Heart left ventricle (tissue), 13 donors: Measurements from ENCODE around the gene PDGFD.

Source experiments
- POLR2A ChIP-seq, 2 donors: fragments of 450-650 bp; IDR thresholded peaks; one replicate each; pipeline ENCODE4 v1.6.1; 2017; ENCODE audit warnings: antibody characterized with exemption in 2 of 2, mild to moderate bottlenecking in 2 of 2, moderate library complexity in 2 of 2
- TF ChIP-seq, protein P1 (sequence below), 12 donors: fragments of 200-600 bp; sonication (generic) in 4 of 12; IDR thresholded peaks; one replicate each; pipeline versions ENCODE4 v1.5.0 to v1.8.0; 2018 to 2022; ENCODE audit warnings: antibody characterized with exemption in 12 of 12, mild to moderate bottlenecking in 5 of 12
- donor health status: ischemic (EF 13 %, LVEDD 7.1; RV severe dilation, severe dysfunction).
- donor health status: DM: no; HTN: yes; CAD: no.
- donor health status: DM: no; HTN: no; CAD: no.
- donor health status: ischemic (EF 25% LVEDD 6.9; RV normal size, moderate dysfunction).
- donor health status: ischemic (EF 25% LVEDD 5.7; RV mildly dilated, moderate dysfunction).
- donor health status: ischemic (EF 35%, LVEDD 5.7; RV mildly dilated, moderate dysfunction).
- donor health status: nonischemic (EF 11% LVEDD 7.7; RV severe dilation, severe dysfunction).
- donor health status: DM: yes; HTN: yes; CAD: no.
- donor health status: PGD.
- donor health status: ischemic (EF 29% LVEDD 5.4; RV normal size, mild dysfunction).
- donor health status: nonischemic (EF 23%, LVEDD 6.1; RV moderate dilation, normal function).

GRCh38 chr11:103890654-103891053 lies 273.3 kb downstream of the PDGFD start:
- TF ChIP-seq, protein P1, sequence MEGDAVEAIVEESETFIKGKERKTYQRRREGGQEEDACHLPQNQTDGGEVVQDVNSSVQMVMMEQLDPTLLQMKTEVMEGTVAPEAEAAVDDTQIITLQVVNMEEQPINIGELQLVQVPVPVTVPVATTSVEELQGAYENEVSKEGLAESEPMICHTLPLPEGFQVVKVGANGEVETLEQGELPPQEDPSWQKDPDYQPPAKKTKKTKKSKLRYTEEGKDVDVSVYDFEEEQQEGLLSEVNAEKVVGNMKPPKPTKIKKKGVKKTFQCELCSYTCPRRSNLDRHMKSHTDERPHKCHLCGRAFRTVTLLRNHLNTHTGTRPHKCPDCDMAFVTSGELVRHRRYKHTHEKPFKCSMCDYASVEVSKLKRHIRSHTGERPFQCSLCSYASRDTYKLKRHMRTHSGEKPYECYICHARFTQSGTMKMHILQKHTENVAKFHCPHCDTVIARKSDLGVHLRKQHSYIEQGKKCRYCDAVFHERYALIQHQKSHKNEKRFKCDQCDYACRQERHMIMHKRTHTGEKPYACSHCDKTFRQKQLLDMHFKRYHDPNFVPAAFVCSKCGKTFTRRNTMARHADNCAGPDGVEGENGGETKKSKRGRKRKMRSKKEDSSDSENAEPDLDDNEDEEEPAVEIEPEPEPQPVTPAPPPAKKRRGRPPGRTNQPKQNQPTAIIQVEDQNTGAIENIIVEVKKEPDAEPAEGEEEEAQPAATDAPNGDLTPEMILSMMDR (IDR thresholded peaks at IDR 0.05): no peak
- no peak for TF ChIP-seq POLR2A (IDR thresholded peaks at IDR 0.05)
